Measurements from ENCODE around the gene TNFAIP2.

- TF ChIP-seq EZH2phosphoT487 (IDR thresholded peaks at IDR 0.05; ENCODE audit: unreplicated experiment) (no peak), CTCF (conservative IDR thresholded peaks at IDR 0.05; ENCODE audit: low read depth in 2 of 2) (no peak), REST (IDR thresholded peaks at IDR 0.05; ENCODE audit: unreplicated experiment) (no peak), EZH2 (IDR thresholded peaks at IDR 0.05; ENCODE audit: low read depth, unreplicated experiment) (no peak), ETS1 (IDR thresholded peaks at IDR 0.05) (no peak), POLR2AphosphoS5 (IDR thresholded peaks at IDR 0.05; ENCODE audit: low read depth) (no peak), CREB1 (CRISPR knock-in tag; IDR thresholded peaks at IDR 0.05; ENCODE audit: low read depth) (no peak), STAT1 (IDR thresholded peaks at IDR 0.05; ENCODE audit: unreplicated experiment) (no peak), JUNB (IDR thresholded peaks at IDR 0.05; ENCODE audit: unreplicated experiment) (no peak)
These were observed 13.5 kb upstream of the TNFAIP2 start for GRCh38 chr14:103109535-103110441.

Measured in GM23338 (cell line).